ENCODE results near the gene YKT6.

Gene YKT6

GRCh38 chr7:44224080-44224973 is 23.5 kb downstream of the YKT6 start:
- TF ChIP-seq REST (IDR thresholded peaks at IDR 0.05; ENCODE audit: insufficient read depth in 1 of 2, low read depth in 2 of 2, low read length in 2 of 2) (no peak), TAF1 (IDR thresholded peaks at IDR 0.05; ENCODE audit: borderline replicate concordance, insufficient read depth, low read length) (no peak), FOXP2 (optimal IDR thresholded peaks at IDR 0.05; ENCODE audit: borderline replicate concordance, extremely low read depth, extremely low read length, insufficient read depth) (no peak), SIN3A (IDR thresholded peaks at IDR 0.05; ENCODE audit: borderline replicate concordance, insufficient read depth, low read length) (no peak), POLR2AphosphoS5 (IDR thresholded peaks at IDR 0.05; ENCODE audit: low read depth, low read length) (no peak)

- TF ChIP-seq TAF1 (IDR thresholded peaks at IDR 0.05; ENCODE audit: borderline replicate concordance, insufficient read depth, low read length) (no peak), FOXP2 (optimal IDR thresholded peaks at IDR 0.05; ENCODE audit: borderline replicate concordance, extremely low read depth, extremely low read length, insufficient read depth) (no peak), REST (IDR thresholded peaks at IDR 0.05; ENCODE audit: insufficient read depth in 1 of 2, low read depth in 2 of 2, low read length in 2 of 2) (no peak)
Observed at GRCh38 chr7:44224974-44225565, 24.3 kb downstream of the YKT6 start.

- TF ChIP-seq SIN3A (IDR thresholded peaks at IDR 0.05; ENCODE audit: borderline replicate concordance, insufficient read depth, low read length), result no peak
- TF ChIP-seq REST (IDR thresholded peaks at IDR 0.05; ENCODE audit: insufficient read depth in 1 of 2, low read depth in 2 of 2, low read length in 2 of 2), result no peak
- no peak for TF ChIP-seq FOXP2 (optimal IDR thresholded peaks at IDR 0.05; ENCODE audit: borderline replicate concordance, extremely low read depth, extremely low read length, insufficient read depth)
Observed at GRCh38 chr7:44225566-44226395, 25.0 kb downstream of the YKT6 start.

DNA sequence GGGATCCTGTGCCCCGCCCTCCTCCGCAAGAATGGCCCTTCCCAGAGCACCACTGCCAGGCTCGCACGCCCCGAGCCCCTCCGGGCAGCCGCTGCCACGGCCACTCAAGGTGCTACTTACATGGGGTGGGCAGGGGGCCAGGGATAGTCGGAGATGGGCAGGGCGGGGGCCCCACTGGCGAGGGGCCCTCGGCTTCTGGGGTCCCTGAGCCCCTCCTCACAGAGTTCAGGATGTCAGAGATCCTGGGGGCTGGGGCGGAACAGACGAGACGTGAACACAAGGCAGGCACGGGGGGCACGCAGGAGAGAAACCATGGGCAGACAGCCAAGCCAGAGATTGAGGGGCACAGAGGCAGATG is 25.6 kb downstream of the YKT6 start:
- TF ChIP-seq POLR2AphosphoS5 (IDR thresholded peaks at IDR 0.05; ENCODE audit: low read depth, low read length) (no peak), TAF1 (IDR thresholded peaks at IDR 0.05; ENCODE audit: borderline replicate concordance, insufficient read depth, low read length) (no peak), SIN3A (IDR thresholded peaks at IDR 0.05; ENCODE audit: borderline replicate concordance, insufficient read depth, low read length) (no peak), REST (IDR thresholded peaks at IDR 0.05; ENCODE audit: insufficient read depth in 1 of 2, low read depth in 2 of 2, low read length in 2 of 2) (no peak)

All from PFSK-1 (cell line).